Mucosa of rectum (tissue), 2 donors: Measurements from ENCODE around the gene KCTD11.

Experiments used
- H3K27ac ChIP-seq, 2 donors: one replicate each; pipeline ENCODE4 v1.7.0; 2013; ENCODE audit warnings: inconsistent platforms in 2 of 2, low read depth in 2 of 2, low read length in 2 of 2
- H3K27me3 ChIP-seq, 2 donors: one replicate each; pipeline ENCODE4 v1.7.0; 2013; ENCODE audit warnings: low read length in 2 of 2; ENCODE audit not compliant: control insufficient read depth in 2 of 2, insufficient read depth in 2 of 2
- H3K36me3 ChIP-seq, 2 donors: one replicate each; pipeline ENCODE4 v1.7.0; 2013; ENCODE audit warnings: low read length in 2 of 2; ENCODE audit not compliant: control insufficient read depth in 2 of 2, insufficient read depth in 2 of 2
- H3K4me1 ChIP-seq, 2 donors: one replicate each; pipeline ENCODE4 v1.7.0; 2013; ENCODE audit warnings: low read length in 2 of 2, mild to moderate bottlenecking in 1 of 2; ENCODE audit not compliant: control insufficient read depth in 2 of 2, insufficient read depth in 2 of 2
- H3K4me3 ChIP-seq, 2 donors: one replicate each; pipeline ENCODE4 v1.7.0; 2013; ENCODE audit warnings: low read length in 2 of 2
- H3K9ac ChIP-seq, 2 donors: one replicate each; pipeline ENCODE4 v1.7.0; 2013; ENCODE audit warnings: low read length in 2 of 2, low read depth in 1 of 2, mild to moderate bottlenecking in 1 of 2
- H3K9me3 ChIP-seq, 2 donors: one replicate each; pipeline ENCODE4 v1.7.0; 2013; ENCODE audit warnings: low read length in 2 of 2; ENCODE audit not compliant: control insufficient read depth in 2 of 2
- donor health status: healthy.
- donor health status: Normal muscosa, but diverticular disease.

Gene KCTD11

DNA sequence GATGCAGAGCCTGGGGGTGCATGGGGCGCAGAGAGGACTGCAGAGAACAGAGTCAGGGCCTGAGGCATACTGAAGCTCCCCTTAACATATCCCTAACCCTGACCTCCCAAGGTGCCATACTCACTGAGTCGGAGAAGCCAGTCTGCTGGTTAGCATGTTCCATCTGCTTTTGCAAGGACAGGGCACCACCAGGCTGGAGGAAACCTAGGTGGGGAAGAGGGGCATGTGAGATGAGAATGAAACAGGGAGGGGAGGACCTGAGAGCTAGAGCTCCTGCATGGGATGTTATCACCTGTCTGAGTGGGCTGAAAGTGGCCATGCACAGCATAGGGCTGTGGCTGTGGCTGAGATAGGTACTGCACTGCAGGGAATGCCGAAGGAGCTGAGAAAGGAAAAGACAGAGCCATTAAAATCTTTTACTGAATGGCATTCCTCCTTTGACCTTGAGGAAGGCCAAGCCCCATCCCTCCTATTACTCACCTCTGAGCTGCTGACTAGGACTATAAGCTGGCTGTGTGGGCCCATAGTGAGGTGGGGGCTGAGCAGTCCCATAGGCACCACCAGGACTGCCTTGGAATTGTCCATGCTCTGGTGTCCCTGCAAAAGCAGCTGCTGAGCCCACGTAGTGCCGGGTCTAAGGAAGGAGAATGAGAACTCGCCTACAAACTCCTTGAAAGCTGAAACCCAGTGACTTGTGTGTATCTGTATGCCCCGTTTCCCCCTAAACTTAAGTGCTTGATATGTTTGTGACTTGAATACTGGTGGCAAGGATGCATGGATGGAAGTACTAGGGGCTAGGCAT, 38.7 kb upstream of the KCTD11 start:
- Histone ChIP-seq H3K9me3 (no peaks in the 10 kb centered on the region), H3K27ac (no peak overlapping the region), H3K4me3 (no peak overlapping the region), H3K4me1 (peaks cover 33 to 40% of the 10 kb centered on the region in 2 donors), H3K36me3 (peaks cover 43 to 53% of the 10 kb centered on the region in 2 donors), H3K27me3 (no peaks in the 10 kb centered on the region), H3K9ac (no peak overlapping the region)

DNA sequence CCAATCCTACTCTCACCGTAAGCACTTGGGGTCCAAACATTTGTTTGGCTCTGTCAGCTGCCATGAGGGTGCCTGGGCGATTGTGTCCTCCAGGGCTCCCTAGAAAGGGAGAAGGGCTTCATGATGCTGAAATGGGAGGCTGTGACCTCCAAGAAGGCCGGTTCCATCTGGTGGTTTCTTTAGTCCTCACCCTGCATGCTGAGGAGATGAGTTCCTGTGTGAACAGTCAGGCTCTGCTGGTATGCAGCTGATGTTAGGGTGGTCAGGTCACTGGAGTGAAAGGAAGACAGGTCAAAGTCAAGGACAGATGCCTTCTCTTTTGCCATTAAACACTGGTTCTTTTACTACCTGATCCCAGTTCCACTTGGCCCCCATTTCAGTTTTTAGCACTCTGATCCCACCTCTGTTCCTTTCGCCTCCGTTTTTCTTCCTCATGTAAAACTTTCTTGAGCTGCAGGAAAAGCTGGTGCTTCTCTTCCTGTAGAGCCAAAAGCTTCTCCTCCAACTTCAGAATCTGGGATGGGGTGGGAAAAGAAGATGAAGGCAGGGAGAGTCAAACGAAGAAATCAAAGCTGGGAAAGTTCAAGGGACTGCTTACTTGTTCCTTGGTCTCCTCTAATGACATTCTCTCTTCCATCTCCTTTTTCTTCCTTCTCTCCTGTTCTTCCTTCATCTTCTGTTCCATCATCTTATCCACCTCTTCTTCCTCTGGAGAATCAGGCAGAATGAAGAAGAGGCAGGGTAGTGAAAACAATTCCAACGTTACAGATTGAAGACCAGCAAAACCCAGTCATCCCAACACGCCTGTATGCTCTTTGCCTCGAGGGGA, 37.9 kb upstream of the KCTD11 start:
- Histone ChIP-seq H3K27me3 (no peaks in the 10 kb centered on the region), H3K36me3 (peaks cover 49 to 62% of the 10 kb centered on the region in 2 donors), H3K9ac (peak overlapping the region; percentile 86 to 87), H3K9me3 (no peaks in the 10 kb centered on the region), H3K27ac (peak overlapping the region; percentile 87 to 93), H3K4me3 (peak overlapping the region; percentile 81 to 88), H3K4me1 (peaks cover 26 to 35% of the 10 kb centered on the region in 2 donors)

DNA sequence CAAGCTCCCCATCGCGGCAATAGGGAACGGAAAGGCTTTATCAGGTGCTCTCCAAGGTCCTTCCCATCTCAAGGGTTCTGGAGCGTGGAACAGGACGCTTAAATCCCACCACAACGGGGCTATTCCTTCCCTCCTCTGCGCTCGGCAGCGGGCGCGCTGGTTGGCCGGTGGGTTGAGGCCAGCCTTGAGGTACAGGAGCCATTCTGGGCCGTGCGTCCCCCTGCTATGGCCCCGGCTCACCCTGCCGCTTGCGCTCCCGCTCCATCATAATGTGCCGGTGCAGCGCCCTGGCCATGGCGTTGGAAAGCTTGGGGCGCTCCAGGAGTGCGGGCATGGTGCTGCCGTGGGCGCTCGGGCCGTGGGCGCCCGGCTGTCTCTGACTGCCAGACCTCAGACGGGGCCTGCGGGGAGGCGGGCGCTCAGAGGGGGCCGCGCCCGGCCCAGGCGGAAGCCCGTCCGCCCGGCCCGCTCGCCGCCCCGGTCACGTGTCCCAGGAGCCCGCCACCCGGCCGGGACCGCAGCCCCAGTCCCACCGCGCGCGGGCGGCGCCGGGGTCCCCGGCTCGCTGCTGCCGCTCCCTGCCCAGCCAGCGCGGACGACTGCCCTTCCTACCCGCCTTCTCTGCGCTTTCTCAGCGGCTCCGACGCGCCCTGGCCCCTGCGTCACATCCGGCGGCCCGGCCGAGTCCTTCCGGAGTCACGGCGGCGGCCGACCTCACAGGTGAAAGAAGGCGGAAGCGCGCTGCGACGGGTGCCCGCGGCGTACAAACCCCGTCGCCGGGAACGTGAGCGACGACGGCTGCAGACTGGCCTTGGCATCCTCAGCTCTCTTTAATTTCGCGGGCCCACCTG, 37.0 kb upstream of the KCTD11 start, which contains the start of gene GPS2:
TSS of gene GPS2 (minus strand) at position 642 of the 851 bp plus-strand sequence. CDS start at position 334, 308 bp downstream.
- H3K9ac ChIP-seq: peak within 1 kb of the TSS; percentile 86 to 87
- H3K27ac ChIP-seq: peak within 1 kb of the TSS; percentile 87 to 93
- H3K4me3 ChIP-seq: peak within 1 kb of the TSS; percentile 81 to 88
- no peaks in the 10 kb centered on the region for H3K9me3 ChIP-seq
- H3K4me1 ChIP-seq: peaks cover 18 to 26% of the 10 kb centered on the region in 2 donors
- no peaks in the 10 kb centered on the region for H3K27me3 ChIP-seq
- peaks cover 44 to 57% of the 10 kb centered on the region in 2 donors for H3K36me3 ChIP-seq

GRCh38 chr17:7315570-7316235, 36.3 kb upstream of the KCTD11 start:
- peaks cover 42 to 55% of the 10 kb centered on the region in 2 donors for H3K36me3 ChIP-seq

DNA sequence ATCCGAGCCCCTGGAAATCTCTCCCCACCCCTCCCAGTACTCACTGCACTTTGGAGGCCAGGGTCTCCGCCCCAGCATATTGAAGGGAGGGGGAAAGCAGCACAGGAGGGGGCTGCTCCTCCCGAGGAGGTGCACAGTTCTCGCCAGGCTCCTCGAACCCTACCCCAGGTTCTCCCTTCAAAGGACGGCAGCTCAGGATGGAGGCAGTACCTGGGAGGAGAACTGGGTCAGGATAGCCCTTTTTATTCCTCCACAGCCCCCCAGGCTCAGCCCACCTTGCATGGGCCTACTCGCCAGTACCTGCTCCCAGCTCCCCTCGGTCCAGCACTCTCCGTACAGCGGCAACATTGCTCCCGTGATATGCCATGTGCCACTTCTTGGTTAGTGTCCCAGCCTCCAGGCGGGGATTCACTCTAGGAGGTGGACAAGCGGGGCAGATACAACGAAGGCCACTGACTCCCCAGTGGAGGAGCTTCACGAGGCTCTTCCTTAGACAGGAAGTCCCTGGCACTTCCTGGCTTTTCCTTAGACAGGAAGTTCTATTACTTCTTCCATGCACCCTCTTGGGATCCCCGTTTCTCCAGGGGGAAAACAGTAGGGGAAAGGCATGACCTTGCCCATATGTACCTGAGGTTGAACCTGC, 34.7 kb upstream of the KCTD11 start:
- Histone ChIP-seq H3K9me3 (no peaks in the 10 kb centered on the region), H3K4me1 (peaks cover 14 to 24% of the 10 kb centered on the region in 2 donors), H3K9ac (no peak overlapping the region), H3K27me3 (no peaks in the 10 kb centered on the region), H3K4me3 (no peak overlapping the region), H3K36me3 (peaks cover 46 to 58% of the 10 kb centered on the region in 2 donors), H3K27ac (no peak overlapping the region)

More at GRCh38 chr17:7315570-7316235, 36.3 kb upstream of the KCTD11 start:
- Histone ChIP-seq H3K27ac (peak overlapping the region; percentile 87 to 93), H3K9me3 (no peaks in the 10 kb centered on the region), H3K9ac (peak overlapping the region; percentile 86 to 87), H3K27me3 (no peaks in the 10 kb centered on the region), H3K4me3 (peak overlapping the region; percentile 81 to 88), H3K4me1 (peaks cover 14 to 24% of the 10 kb centered on the region in 2 donors)

- peaks cover 14 to 18% of the 10 kb centered on the region in 2 donors for H3K4me1 ChIP-seq
- H3K27me3 ChIP-seq: no peaks in the 10 kb centered on the region
- no peak overlapping the region for H3K9ac ChIP-seq
- no peaks in the 10 kb centered on the region for H3K9me3 ChIP-seq
- H3K36me3 ChIP-seq: peaks cover 46 to 58% of the 10 kb centered on the region in 2 donors
- H3K27ac ChIP-seq: no peak overlapping the region
- no peak overlapping the region for H3K4me3 ChIP-seq
Observed at GRCh38 chr17:7318121-7318860, 33.7 kb upstream of the KCTD11 start.

DNA sequence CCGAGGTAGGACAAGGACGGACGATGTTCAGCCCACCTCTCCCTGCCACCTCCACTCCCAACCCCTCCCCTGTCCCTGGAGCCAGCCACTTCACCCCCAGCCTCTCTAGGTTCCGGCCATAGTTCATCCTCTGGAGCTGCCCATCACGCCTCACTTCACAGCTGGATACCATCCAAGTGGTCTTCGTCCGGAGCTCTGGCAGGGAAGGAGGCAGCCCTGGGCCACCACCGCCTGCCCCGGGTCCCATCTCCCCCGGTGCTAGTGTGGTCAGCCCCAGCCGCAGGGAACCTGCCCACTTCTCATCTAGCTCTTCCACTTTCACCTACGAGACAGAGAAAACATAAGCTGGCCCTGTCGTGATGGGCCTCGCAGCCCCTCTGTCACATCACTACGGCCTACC, 30.5 kb upstream of the KCTD11 start:
- no peak overlapping the region for H3K27ac ChIP-seq
- no peak overlapping the region for H3K9ac ChIP-seq
- H3K27me3 ChIP-seq: no peaks in the 10 kb centered on the region
- peaks cover 51 to 72% of the 10 kb centered on the region in 2 donors for H3K36me3 ChIP-seq
- no peaks in the 10 kb centered on the region for H3K9me3 ChIP-seq
- H3K4me3 ChIP-seq: no peak overlapping the region
- H3K4me1 ChIP-seq: peaks cover 0 to 3% of the 10 kb centered on the region in 2 donors

GRCh38 chr17:7322520-7323194, 29.3 kb upstream of the KCTD11 start:
- H3K9me3 ChIP-seq: no peaks in the 10 kb centered on the region
- H3K4me1 ChIP-seq: peaks cover 0 to 3% of the 10 kb centered on the region in 2 donors
- H3K27me3 ChIP-seq: no peaks in the 10 kb centered on the region
- no peak overlapping the region for H3K4me3 ChIP-seq
- no peak overlapping the region for H3K9ac ChIP-seq
- H3K27ac ChIP-seq: no peak overlapping the region
- peaks cover 51 to 74% of the 10 kb centered on the region in 2 donors for H3K36me3 ChIP-seq
